H1 (cell line): ENCODE results near the gene THOP1. TPM values are rescaled to one million over a fixed set of nuclear protein-coding genes. Genes with fewer than 3 reads are reported as not detected.

Source experiments
- GABPA ChIP-seq: IDR thresholded peaks from 2 replicates; pipeline ENCODE4 v1.6.1; 2011; ENCODE audit warnings: mild to moderate bottlenecking, low read length, moderate library complexity, borderline replicate concordance; ENCODE audit not compliant: insufficient read depth
- POLR2AphosphoS5 ChIP-seq: IDR thresholded peaks from 2 replicates; pipeline ENCODE4 v1.6.1; 2011; ENCODE audit warnings: low read depth, low read length
- RNF2 ChIP-seq: fragments of 200-900, 300-1000 bp; sonication (generic); IDR thresholded peaks from 2 replicates; pipeline ENCODE4 v1.7.1; 2016; ENCODE audit warnings: borderline replicate concordance, low read depth, mild to moderate bottlenecking, antibody characterized with exemption, low read length; ENCODE audit not compliant: poor library complexity, severe bottlenecking; ENCODE audit errors: missing control alignments
- polyA plus RNA-seq, 7 experiments: library from polyadenylated mRNA; depleted of rRNA in 3 of 7; stranded (reverse) in 5 of 7; unstranded in 2 of 7; fragments of >200 nt in 5 of 7; fragments of 200-250 nt in 2 of 7; gene quantifications; 1 replicate in 5 of 7; 2 replicates in 1 of 7; 4 replicates in 1 of 7; pipeline versions ENCODE4 v1.2.1 to v1.2.3, GENCODE V29; 2011 to 2013; ENCODE audit warnings: missing spikeins in 2 of 7, mixed read lengths in 2 of 7
- total RNA-seq: library from RNA; stranded (reverse); fragmentation: NEBNext Ultra II Directional; extraction: Animal tissue kit (Norgen Biotek cat#: 25700); gene quantifications from 2 replicates; pipeline ENCODE4 v1.2.1, GENCODE V29; 2021
- TF ChIP-seq, protein P1 (sequence below): IDR thresholded peaks from 2 replicates; pipeline ENCODE4 v1.6.1; 2012; ENCODE audit warnings: inconsistent platforms

Gene THOP1
- total and polyA plus RNA-seq, 2 of the 8 experiments (the other 6 are each of a cell fraction or from before 2014, with no cell fraction given) = 136 to 159 TPM

DNA sequence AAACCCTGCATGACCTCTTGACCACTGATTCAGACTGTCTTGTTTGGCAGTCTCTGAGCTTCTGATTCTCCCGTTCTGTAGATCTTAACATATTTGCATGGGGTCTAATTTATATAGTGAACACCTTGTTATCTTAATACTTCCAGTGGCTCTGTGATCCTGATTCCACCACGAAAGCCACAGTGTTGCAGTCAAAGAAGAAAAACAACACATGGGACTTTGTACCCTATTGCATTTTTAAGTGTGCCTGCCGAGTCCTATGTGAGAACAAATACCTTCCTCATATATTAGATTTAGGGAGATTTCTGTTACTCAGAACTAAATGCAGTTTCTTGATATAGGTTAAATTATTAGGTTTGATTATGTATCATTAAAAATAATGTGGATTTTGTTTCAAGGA is 69.5 kb downstream of the THOP1 start (continued):
- TF ChIP-seq, protein P1, sequence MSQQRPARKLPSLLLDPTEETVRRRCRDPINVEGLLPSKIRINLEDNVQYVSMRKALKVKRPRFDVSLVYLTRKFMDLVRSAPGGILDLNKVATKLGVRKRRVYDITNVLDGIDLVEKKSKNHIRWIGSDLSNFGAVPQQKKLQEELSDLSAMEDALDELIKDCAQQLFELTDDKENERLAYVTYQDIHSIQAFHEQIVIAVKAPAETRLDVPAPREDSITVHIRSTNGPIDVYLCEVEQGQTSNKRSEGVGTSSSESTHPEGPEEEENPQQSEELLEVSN = no peak
- TF ChIP-seq POLR2AphosphoS5 (no peak), GABPA (no peak), RNF2 (no peak)
